Measurements from ENCODE around the gene REXO5.

- TF ChIP-seq CTCF (IDR thresholded peaks at IDR 0.05) (no peak), POLR2AphosphoS5 (IDR thresholded peaks at IDR 0.05) (no peak)
Measured at GRCh38 chr16:20762404-20763123, 43.8 kb upstream of the REXO5 start.
